ENCODE data around the gene HDAC10.

DNA sequence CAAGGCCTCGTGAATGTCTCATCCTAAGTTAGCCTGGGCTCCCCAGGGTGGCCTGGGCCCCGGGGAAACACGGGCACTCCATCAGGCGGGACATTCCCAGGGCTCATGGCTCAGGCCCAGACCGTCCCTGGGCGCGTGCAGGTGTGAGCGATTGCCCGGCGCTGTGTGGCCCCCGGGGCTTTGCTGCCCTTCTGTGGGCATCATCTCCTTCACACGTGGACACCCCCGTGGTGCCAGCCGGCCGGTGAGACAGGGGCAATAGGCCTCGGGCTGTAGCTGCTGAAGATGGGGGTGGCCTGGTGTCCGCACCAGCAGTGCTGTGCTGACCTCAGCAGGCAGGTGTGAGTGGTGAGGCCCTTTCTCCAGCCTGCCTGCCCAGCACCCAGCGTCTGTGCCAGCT, 54.8 kb downstream of the HDAC10 start:
- TF ChIP-seq, protein P1, sequence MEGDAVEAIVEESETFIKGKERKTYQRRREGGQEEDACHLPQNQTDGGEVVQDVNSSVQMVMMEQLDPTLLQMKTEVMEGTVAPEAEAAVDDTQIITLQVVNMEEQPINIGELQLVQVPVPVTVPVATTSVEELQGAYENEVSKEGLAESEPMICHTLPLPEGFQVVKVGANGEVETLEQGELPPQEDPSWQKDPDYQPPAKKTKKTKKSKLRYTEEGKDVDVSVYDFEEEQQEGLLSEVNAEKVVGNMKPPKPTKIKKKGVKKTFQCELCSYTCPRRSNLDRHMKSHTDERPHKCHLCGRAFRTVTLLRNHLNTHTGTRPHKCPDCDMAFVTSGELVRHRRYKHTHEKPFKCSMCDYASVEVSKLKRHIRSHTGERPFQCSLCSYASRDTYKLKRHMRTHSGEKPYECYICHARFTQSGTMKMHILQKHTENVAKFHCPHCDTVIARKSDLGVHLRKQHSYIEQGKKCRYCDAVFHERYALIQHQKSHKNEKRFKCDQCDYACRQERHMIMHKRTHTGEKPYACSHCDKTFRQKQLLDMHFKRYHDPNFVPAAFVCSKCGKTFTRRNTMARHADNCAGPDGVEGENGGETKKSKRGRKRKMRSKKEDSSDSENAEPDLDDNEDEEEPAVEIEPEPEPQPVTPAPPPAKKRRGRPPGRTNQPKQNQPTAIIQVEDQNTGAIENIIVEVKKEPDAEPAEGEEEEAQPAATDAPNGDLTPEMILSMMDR (IDR thresholded peaks at IDR 0.05; ENCODE audit: poor library complexity) = no peak
- TF ChIP-seq EZH2phosphoT487 (IDR thresholded peaks at IDR 0.05; ENCODE audit: low read depth, severe bottlenecking, unreplicated experiment) (no peak), EZH2 (IDR thresholded peaks at IDR 0.05; ENCODE audit: borderline replicate concordance) (no peak)
